HG03159 (cell line): ENCODE data around the gene TMEM255A.

Source experiments
- ATAC-seq: cut with Tn5 transposase; IDR thresholded peaks from one replicate; pipeline ENCODE4 v1.9.1; 2021; ENCODE audit warnings: mild to moderate bottlenecking, moderate library complexity; ENCODE audit not compliant: unreplicated experiment

The TMEM255A gene

DNA sequence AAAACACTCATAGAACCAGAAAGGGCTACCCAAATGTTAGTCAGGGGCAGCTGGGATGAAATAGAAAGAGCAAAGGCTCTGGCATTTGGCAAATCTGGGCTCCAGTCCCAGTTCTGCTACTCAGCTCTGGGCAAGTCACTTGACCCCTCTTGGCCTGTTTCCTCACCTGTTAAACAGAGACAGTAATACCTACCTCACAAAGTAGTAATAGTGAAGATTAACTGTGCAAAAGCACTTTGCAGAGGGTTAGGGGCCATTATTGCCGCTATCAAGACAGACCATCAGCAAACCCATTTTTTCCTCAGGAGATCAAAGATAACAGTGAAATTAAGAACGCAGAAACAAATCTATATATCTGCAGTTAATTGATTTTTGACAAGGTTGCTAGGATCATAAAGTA lies 40.0 kb downstream of the TMEM255A start:
- ATAC-seq: no peak

DNA sequence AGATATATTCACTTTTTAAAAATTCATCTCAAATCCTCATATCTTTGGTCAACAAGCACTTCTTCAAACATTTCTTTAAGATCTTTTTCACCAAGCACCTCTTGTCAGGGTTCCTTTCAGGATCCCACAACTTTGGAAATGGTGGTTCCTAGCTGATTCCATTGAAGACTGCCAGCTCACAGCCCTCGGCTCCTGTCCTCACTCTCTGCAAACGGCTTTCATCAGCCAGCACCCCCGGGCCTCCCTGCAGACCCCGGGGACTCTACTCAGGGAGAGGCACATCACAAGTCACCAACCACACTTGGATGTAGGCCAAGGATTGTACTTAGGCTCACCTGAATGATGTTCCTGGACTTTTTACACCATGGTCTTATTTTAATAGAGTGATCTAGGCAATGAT lies 40.7 kb downstream of the TMEM255A start:
- ATAC-seq: no peak

DNA sequence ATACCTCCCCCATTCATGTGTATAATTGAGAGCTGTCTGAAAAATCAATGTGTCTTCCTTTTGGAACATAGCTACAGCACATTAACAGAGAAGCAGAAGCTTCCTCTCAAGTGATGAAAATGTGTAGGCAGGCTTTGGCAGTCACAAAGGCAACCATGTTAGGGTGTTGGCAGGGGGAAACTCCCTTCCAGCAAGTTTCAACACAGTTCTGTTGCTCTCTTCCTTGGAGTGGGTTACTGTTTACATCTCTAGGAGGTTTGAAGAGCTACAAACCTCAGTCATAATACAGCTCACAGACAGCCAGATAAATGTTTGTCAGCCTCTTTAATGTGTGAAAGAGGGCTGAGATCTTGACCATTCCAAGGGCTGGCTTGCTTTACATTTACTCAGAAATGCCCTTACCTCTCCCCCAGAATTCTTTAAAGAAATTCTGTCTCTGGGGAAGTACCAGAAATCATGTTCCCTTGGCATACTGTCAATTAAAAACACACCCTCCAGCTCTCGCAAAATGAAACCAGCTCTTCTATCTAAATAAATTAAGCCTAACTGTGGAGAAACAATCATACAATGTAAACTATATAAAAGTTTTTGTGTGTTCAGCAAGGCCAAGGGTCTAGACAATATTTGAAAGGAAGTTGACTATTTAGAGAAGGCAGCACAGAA lies 41.8 kb downstream of the TMEM255A start:
- no peak for ATAC-seq

DNA sequence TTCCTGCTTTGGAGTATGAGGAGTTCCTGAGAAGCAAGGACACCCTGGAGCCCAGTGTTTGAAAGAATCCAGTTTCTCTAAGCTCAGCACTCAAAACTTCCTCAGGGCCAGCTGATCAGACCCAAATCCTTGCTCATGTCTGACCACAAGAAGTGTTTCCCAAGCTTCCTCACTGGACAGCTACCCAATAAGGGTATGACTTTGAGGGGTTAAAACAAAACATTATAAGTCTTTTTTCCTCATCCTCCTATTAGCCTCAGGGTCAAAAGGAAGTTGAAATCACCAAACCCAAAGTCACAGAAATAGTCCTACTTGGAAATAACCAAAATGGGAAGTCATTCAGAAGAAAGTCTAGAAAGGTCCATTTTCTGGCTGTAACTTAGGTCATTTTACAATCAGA lies 46.9 kb downstream of the TMEM255A start:
- no peak for ATAC-seq

DNA sequence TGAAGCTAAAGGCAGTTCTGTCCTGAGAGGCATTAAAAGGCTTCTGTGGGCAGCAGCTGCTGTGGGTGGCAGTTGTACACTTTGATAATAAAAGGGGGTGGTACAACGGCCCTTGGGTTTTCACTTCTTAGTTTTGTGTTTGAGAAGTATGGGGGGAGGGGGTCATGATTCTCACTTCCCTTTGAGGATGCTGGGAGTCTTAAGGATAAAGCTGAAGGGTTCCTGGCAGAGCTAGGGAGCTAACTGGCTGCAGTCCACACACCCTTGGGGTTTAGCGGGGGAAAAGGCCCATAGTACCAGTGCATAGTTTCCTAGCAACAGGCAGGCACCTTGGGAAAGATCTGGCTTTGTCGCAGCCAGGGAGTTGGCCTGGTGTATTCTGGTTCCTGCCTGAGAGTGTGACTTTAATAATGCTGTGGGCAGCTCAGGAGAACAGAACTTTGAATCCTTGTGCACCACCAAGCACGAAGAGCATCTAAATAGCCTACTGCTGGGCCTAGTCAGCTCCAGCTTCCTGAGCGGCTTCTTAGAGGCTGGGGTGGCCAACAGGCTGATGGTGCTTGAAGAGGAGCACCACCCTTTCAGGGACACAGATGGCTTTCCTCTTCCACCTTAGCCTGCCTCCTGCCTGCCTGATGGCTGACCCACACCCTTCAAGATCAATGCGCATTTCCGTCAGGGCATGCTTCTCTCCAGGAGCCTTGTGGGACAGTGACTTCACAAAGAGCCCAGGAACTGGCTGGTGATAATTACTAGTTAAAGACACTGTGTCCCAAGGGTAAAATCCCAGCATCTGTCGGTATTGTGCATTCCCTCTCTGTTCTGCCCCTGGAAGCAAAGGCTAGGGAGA lies 48.2 kb downstream of the TMEM255A start:
- ATAC-seq: no peak

DNA sequence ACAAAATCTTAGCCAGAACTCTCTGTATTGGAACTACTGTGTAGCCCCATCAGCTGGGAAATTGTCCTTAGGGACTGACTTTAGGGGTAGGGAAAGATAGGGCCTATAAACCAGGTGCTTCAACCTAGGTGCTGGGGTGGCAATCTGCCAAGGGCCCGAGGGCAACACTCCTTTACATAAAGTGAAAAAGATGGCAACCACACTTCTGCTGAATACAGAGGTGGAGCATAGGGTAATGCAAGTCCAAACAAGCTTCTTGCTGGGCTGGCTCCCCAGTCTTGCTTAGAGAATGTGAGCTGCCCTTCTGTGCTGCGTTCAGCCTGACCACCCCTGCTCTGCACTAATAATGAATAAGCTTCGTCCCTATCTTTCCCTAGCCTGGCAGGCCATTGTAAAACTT lies 50.9 kb downstream of the TMEM255A start:
- ATAC-seq: no peak

DNA sequence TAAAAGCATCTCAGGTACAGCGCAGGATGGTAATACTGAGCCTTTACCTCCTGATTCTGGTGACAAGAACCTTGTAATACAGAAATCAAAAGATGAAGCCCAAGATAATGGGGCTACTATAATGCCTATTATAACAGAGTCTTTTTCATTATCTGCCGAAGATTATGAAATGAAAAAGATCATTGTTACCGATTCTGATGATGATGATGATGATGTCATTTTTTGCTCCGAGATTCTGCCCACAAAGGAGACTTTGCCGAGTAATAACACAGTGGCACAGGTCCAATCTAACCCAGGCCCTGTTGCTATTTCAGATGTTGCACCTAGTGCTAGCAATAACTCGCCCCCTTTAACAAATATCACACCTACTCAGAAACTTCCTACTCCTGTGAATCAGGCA lies 57.5 kb downstream of the TMEM255A start:
- ATAC-seq: no peak

DNA sequence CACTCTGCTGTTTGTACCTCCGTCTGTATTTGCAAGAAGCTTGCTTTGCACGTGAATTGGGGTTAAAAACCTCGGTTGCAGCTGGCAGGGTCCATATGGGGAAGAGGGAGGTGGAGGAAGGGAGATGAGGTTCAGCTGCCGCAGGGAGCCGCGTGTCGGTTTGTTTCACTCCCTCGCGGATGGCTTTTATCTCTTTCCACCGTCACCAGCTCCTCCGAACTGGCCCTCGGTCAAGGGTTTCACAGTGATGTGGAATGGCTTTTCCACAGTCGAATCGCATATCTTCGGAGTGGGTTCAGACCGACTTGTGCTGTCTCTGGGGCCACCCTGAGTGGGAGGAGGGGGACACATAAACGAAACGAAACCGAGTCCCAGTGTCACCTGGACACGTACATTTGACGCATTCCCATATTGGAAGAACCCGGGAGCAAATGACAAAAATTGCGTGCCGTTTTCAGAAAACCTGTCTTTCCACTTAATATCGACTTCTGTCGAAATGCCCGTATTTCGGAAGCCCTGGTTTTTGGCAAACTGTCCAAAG lies 59.7 kb downstream of the TMEM255A start:
- ATAC-seq: no peak

DNA sequence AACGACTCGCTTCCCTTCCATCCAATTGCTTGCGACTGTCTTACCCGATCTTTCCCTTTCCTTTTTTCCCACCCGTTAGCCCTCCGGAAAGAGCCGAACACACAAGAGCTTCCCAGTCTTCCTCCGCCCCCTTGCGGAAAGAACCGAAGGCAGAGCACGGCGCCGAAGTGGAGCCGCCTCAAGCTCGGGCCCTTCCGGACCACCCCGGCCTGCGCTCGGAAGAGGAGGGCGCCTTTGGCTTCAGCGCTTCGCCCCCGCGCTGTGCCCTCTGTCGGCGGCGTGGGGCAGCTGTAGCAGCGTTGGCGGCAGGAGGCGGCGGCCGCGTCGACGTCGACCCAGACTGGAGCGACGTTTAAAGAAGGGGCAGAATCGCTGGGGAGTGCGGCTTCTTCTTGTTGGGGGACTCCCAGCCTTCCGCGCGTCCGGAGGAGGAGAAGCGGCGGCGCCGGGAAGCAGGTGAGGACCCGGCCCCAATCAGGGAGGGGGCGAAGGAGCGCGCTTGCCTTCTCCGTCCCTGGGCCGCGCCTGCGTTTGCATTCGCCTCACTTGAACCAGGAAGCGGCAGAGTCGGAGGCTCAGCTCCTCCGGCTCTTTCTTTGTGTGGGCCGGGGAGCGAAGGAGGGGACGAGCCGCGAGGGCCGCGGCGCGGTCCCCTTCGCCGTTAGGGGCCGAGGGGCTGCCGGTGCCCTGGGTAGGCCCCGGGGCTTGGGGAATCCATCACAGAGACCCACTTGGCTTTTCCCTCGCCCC lies 60.6 kb downstream of the TMEM255A start, which contains the start of gene ZBTB33:
ZBTB33 (plus strand) TSS at position 291 of the 750 bp plus-strand sequence. CDS start 2,604 bp downstream, outside the sequence.
- ATAC-seq: peak; percentile 94

DNA sequence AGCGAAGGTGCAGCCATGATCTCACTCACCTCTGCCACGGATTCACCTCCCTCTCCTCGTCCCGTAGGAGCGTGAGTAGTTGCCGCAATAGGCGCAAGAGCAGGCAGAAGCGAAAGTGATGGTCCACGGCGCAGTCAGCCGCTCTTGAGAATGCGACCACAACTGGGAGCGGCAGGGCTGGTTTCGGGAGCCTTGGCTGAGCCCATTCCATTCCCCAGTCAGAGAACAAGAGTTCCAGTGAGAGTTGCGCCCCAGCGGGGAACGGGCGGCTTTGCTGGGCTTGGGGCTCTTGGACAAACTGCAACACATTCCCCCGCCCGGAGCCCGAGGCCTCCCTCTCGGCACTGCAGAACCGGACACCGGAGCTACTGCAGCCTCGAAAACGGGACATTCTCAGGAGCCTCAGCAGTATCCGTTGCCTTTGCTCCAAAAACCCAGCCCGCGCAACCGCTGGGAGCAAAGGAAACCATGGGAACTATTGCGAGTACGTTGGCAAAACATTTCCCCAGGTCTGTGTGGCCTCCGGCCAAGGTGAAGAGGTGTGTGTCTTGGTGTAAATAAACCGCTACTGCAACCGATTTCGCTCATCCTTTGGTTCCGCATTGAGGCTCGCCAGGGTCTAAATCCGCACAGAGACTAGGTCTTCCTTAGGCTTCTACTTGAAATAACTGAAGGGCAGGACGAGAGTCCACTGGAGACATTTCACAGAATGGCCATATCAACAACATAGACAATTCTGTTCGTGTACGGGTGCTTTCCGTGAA lies 66.3 kb downstream of the TMEM255A start:
- ATAC-seq: peak; percentile 68

DNA sequence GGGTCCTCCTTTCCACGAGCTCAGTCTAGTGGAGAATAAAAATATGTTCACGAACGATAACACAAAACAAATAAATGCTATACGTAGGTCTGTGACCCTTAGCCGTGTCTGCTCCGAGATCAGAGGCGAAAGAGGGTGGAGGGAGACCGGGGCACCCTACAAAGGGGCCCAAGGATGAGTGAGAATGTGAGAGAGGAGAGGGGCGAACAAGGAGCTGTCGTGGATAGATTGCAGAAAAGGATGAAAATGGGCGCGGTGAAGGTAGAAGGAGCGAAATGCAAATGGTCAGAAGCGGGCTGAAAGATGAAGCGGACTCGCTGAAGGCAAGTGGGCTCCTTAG lies 66.9 kb downstream of the TMEM255A start:
- ATAC-seq: peak; percentile 16

DNA sequence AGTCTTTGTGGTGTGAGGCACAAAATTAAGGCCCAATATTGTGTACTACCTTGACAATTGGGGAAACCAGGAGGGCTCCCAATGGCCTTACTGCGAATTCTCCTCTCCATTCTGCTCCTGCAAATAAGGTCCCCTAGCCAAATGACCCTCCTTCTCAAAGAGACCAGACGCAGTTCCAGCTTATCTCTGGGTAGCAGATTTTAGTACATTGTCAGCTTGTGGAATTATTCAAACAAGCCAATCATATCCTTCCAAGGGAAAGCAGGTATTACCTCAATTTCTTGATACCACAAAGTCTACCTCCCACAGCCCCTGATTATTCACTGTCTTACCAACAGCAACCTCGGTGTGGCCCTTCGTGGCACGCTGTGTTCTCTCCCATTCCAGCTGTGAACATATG lies 68.4 kb downstream of the TMEM255A start:
- no peak for ATAC-seq

DNA sequence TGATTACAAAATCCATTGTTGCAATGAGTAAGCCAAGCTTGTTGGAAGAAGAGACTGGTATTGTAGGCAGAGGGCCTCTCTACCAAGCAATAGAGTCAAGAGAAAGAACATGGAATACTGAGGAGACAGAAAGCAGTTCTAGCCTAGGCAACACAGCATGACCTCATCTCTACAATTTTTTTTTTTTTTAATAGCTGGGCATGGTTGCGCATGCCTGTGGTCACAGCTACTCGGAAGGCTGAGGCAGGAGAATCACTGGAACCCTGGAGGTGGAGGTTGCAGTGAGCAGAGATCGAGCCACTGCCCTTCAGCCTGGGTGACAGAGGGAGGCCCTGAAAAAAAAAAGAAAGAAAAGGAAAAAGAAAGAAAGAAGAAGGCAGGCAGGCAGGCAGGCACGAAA lies 72.3 kb downstream of the TMEM255A start:
- no peak for ATAC-seq

DNA sequence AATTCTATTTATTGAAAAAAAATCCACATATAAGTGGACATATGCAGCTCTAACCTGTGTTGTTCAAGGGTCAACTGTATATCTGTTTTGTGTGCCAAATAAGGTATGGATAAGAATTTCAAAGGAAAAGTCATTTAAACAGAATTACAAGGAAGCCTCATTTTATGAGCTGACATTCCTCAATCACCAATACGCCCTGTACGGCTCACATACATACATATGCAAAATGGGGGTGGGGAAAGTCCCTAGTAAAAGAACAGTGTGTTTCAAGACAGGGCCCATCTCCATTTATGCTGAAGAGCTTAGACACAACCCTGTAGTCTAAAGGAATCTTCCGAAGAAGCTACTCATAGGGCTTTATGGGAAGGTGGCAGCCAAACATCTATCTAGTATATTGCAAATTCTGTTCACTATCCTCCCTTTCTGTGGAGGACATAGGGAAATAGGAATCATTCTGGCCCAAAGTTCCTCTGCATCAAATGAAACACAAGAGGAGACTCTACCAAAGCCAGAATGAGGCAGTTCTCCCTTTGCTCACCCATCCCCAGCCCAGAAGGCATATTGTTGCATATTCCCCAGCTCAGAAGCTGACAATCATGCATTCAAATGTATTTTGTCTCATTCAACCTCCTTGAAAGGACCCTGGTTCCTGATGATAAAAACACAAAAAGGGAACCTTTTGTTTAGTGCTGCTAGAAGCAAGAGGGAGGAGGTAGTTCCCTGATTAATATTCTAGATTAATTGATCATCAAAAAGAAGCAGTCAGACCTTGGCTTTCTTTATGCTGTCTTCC lies 74.4 kb downstream of the TMEM255A start:
- ATAC-seq: no peak

DNA sequence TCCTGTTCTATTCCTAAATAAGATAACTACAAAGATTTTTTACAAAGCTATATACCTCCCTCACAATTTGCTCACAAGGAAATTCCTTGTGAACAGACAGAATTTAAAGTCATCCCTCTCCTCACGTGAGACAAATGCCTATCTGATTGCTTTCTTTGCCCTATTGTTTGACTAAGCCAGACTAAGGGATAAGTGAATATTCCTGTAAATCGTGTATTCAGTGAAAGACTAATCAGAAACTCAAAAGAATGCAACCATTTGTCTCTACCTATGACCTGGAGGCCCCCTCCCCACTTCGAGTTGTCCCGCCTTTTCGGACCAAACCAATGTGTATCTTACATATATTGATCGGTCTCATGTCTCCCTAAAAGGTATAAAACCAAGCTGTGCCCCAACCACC lies 76.0 kb downstream of the TMEM255A start:
- ATAC-seq: no peak

DNA sequence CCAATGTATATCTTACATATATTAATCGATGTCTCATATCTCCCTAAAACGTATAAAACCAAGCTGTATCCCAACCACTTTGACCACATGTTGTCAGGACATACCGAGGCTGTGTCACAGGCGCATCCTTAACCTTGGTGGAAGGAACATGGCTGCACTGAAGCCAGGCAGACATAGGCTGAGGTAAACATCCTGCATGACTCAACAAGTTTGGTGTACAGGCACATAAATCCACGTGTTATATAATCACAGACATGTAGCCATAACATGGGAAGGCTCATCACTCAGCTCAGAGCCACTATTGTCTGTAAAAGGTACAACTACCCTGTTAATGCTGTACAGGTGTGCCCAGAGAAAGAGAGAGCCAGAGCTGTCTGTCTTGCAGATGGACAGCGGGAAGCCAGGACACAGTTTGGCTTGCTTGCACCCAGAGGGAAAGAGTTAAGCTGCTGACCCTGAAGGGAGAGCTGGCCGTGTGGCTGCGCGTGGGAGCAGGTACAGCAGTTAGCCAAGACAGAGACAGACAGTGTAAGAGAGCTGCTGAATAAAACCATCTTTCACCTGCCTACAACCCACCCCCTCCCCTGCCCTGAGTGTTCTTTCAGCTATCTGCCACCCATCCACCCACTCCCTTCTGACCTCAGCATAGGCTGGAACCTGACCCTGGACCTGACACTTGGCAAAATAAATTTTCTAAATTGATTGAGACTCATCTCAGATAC lies 82.9 kb downstream of the TMEM255A start:
- no peak for ATAC-seq

DNA sequence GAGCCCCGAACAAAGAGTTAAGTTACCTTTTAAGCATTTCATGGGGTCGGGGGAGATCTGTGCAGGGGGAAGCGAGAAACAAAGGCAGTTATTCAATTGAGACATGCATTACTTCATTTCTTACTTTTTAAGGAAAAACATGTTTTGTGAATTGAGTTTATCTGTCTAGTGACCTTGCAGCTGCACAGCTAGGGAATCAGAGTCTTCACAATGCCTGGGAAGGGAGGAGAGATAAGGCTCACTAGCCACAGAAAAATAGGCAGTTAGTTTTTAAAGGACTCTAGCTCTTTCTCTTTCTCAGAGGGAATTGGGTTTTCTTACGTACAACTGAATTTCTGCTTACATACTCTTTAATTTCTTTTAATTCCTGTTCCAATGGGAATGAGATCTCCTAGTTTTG lies 86.9 kb downstream of the TMEM255A start:
- ATAC-seq: no peak

DNA sequence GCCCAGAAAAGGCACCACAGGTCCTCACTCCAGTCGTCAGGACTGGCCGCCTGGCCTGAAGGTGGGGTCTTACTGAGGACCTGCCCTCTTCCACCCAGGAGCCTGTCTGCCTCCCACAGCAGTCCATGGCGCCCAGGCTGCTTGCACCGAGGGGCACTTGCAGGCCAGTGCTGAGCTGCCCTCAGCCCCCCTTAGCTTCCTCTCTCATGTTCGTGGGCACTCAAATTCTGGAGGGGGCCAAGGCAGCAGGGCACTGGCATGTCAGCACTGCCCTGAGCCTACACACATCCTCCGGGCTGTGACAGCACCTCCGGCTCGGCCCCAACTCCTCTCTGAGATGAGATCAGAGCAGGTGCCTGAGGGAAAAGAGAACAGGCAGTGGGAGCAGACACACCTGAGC lies 87.9 kb downstream of the TMEM255A start:
- no peak for ATAC-seq
